Stimulated activated CD8-positive, alpha-beta memory T cell treated with anti-CD3 and anti-CD28 coated beads, Interleukin-7, amount 100 ng/mL, for 1 hour (primary cell): ENCODE data around the gene UPF1.
"Not testable (repeated sequence)": the region's sequence is repeated elsewhere in the genome, so short reads cannot be mapped to it uniquely, and the experiment has no call there.

Source experiments
- DNase-seq, 2 donors: peaks; one replicate each; pipeline ENCODE4 v3.0.0-alpha.2; 2020; ENCODE audit warnings: low read depth in 2 of 2

The UPF1 gene

GRCh38 chr19:18799389-18799970 lies 32.3 kb upstream of the UPF1 start:
- no peak for DNase-seq

- DNase-seq = no peak
Observed at GRCh38 chr19:18800079-18800478, 31.7 kb upstream of the UPF1 start.

GRCh38 chr19:18800636-18801035 lies 31.1 kb upstream of the UPF1 start:
- no peak for DNase-seq

- DNase-seq = no peak
Observed at GRCh38 chr19:18802354-18802753, 29.4 kb upstream of the UPF1 start.

- DNase-seq = no peak
Observed at GRCh38 chr19:18803550-18804138, 28.1 kb upstream of the UPF1 start.

GRCh38 chr19:18804139-18804601 lies 27.6 kb upstream of the UPF1 start:
- no peak for DNase-seq

- no peak for DNase-seq
Observed at GRCh38 chr19:18804643-18805042, 27.1 kb upstream of the UPF1 start.

GRCh38 chr19:18807861-18808331 lies 23.9 kb upstream of the UPF1 start:
- no peak for DNase-seq

GRCh38 chr19:18809149-18809868 lies 22.4 kb upstream of the UPF1 start:
- no peak for DNase-seq

GRCh38 chr19:18811638-18812037 lies 20.1 kb upstream of the UPF1 start:
- not testable (repeated sequence) for DNase-seq

- no peak for DNase-seq
Observed at GRCh38 chr19:18814063-18814462, 17.7 kb upstream of the UPF1 start.

- no peak for DNase-seq
Observed at GRCh38 chr19:18815673-18816072, 16.1 kb upstream of the UPF1 start.

GRCh38 chr19:18816645-18817044 lies 15.1 kb upstream of the UPF1 start:
- DNase-seq = not testable (repeated sequence)

GRCh38 chr19:18817574-18817973 lies 14.2 kb upstream of the UPF1 start:
- DNase-seq = no peak

GRCh38 chr19:18828786-18829185 lies 3.0 kb upstream of the UPF1 start:
- no peak for DNase-seq

GRCh38 chr19:18830488-18830887 lies 1.3 kb upstream of the UPF1 start:
- no peak for DNase-seq

- no peak for DNase-seq
Observed at GRCh38 chr19:18832306-18833140, 764 bp downstream of the UPF1 start.

- DNase-seq = no peak
Observed at GRCh38 chr19:18833141-18833476, 1.4 kb downstream of the UPF1 start.

- DNase-seq = no peak
Observed at GRCh38 chr19:18833849-18834643, 2.3 kb downstream of the UPF1 start.

GRCh38 chr19:18834644-18834984 lies 2.9 kb downstream of the UPF1 start:
- no peak for DNase-seq

- no peak for DNase-seq
Observed at GRCh38 chr19:18839465-18840287, 7.9 kb downstream of the UPF1 start.
